K562 (cell line): Measurements from ENCODE around the gene SFR1. TPM values are rescaled to one million over a fixed set of nuclear protein-coding genes. Genes with fewer than 3 reads are reported as not detected.
A peak's percentile ranks its signal among the peaks of the same experiment; 100 is the strongest.

Experiments used
- ATAC-seq: fragments of 200-7000 bp; cut with Tn5 transposase; 3 replicates; pipeline ENCODE4 v1.9.1; 2020; ENCODE audit warnings: moderate library complexity
- BruUV-seq: library from RNA; stranded (reverse); fragments of 400-500 nt; replicated peaks from 2 replicates; lab custom pipeline; 2021; lab: Mats Ljungman, UMichigan
- CTCF ChIA-PET: fragments of 300-600 bp; formaldehyde crosslinking; extraction: SDS; loops from one replicate; lab custom pipeline; 2021; ENCODE audit warnings: low intra/inter-chr PET ratio; lab: Yijun Ruan, JAX
- POLR2A ChIA-PET: fragments of 300-600, 350-650 bp; sonication (Branson Sonifier 250); formaldehyde crosslinking; extraction: SDS; loops from one replicate; lab custom pipeline; 2021; ENCODE audit warnings: antibody characterized with exemption, inconsistent platforms; lab: Yijun Ruan, JAX
- DNase-seq, 4 experiments: peaks; one replicate each; pipeline versions ENCODE4 v3.0.0 to v3.0.0-alpha.2; 2011 to 2018; ENCODE audit warnings: low spot score in 3 of 4, mixed read lengths in 3 of 4; ENCODE audit errors: extremely low read depth in 1 of 4
- FAIRE-seq: peaks from 2 replicates; lab custom pipeline; 2011; peaks lifted over from hg19 to GRCh38; lab: Jason Lieb, UNC
- H2AFZ ChIP-seq: 2 replicates; pipeline ENCODE4 v1.6.0; 2011; ENCODE audit warnings: low read depth, low read length, control low read depth, inconsistent platforms
- H3K27ac ChIP-seq: fragments of 200-600 bp; 3 replicates; pipeline ENCODE4 v1.8.0; 2011; ENCODE audit warnings: low read depth, mild to moderate bottlenecking, control low read depth, inconsistent platforms, low read length, moderate library complexity, mixed read lengths; ENCODE audit errors: extremely low read depth
- H3K27me3 ChIP-seq, 2 experiments: fragments of 300-600 bp in 1 of 2; 2 replicates in 1 of 2; 3 replicates in 1 of 2; pipeline versions ENCODE4 v1.6.0 to v1.8.0; 2011; ENCODE audit warnings: inconsistent platforms in 2 of 2, low read length in 2 of 2, mild to moderate bottlenecking in 1 of 2, mixed read lengths in 1 of 2, moderate library complexity in 1 of 2; ENCODE audit not compliant: control insufficient read depth in 2 of 2, insufficient read depth in 2 of 2
- H3K36me3 ChIP-seq: fragments of 300-600 bp; 3 replicates; pipeline ENCODE4 v1.8.0; 2011; ENCODE audit warnings: mild to moderate bottlenecking, low read length, inconsistent platforms; ENCODE audit not compliant: control insufficient read depth, insufficient read depth
- H3K4me1 ChIP-seq, 2 experiments: fragments of 200-600 bp in 1 of 2; replicated peaks in 1 of 2; 2 replicates in 1 of 2; 3 replicates in 1 of 2; pipeline versions ENCODE4 v1.5.1 to v1.8.0; 2011; ENCODE audit warnings: inconsistent platforms in 2 of 2, low read length in 2 of 2, mild to moderate bottlenecking in 1 of 2, mixed read lengths in 1 of 2, moderate library complexity in 1 of 2; ENCODE audit not compliant: control insufficient read depth in 2 of 2, insufficient read depth in 2 of 2
- H3K4me2 ChIP-seq: 2 replicates; pipeline ENCODE4 v1.6.1; 2011; ENCODE audit warnings: low read length, control low read depth, inconsistent platforms, mixed read lengths; ENCODE audit not compliant: insufficient read depth
- H3K4me3 ChIP-seq: fragments of 200-600 bp; sonication (generic), shearing (Covaris generic); 2 replicates; pipeline ENCODE4 v1.5.1; 2016; ENCODE audit warnings: control low read depth, inconsistent platforms
- H3K79me2 ChIP-seq: fragments of 200-600 bp; 3 replicates; pipeline ENCODE4 v1.8.0; 2011; ENCODE audit warnings: low read length, inconsistent platforms; ENCODE audit not compliant: control insufficient read depth, insufficient read depth
- H3K9ac ChIP-seq, 2 experiments: 2 replicates each; pipeline versions ENCODE4 v1.6.0 to v1.6.1; 2011; ENCODE audit warnings: low read depth in 2 of 2, low read length in 2 of 2, control low read depth in 1 of 2, inconsistent platforms in 1 of 2, mild to moderate bottlenecking in 1 of 2, mixed read lengths in 1 of 2; ENCODE audit not compliant: insufficient read depth in 1 of 2
- H3K9me1 ChIP-seq: one replicate; pipeline ENCODE4 v1.6.0; 2011; ENCODE audit warnings: inconsistent platforms, mild to moderate bottlenecking, low read length, moderate library complexity; ENCODE audit not compliant: control insufficient read depth, insufficient read depth
- H3K9me3 ChIP-seq: replicated peaks from 2 replicates; pipeline ENCODE4 v1.5.1; 2011; ENCODE audit warnings: low read depth, low read length, inconsistent platforms; ENCODE audit not compliant: control insufficient read depth, insufficient read depth
- H4K20me1 ChIP-seq: replicated peaks from 2 replicates; pipeline ENCODE4 v1.6.1; 2011; ENCODE audit warnings: low read length, inconsistent platforms, mixed read lengths; ENCODE audit not compliant: control insufficient read depth, insufficient read depth
- FOSL1 ChIP-seq: fragments of 200-800 bp; sonication (Bioruptor generic); conservative IDR thresholded peaks from 2 replicates; pipeline ENCODE4 v1.6.1; 2016; ENCODE audit warnings: missing genetic modification characterization, missing compliant biosample characterization
- HBP1 ChIP-seq: fragments of 450-650 bp; formaldehyde crosslinking; IDR thresholded peaks from 2 replicates; pipeline ENCODE4 v1.4.0; 2022; ENCODE audit warnings: missing genetic modification characterization
- MEF2D ChIP-seq: conservative IDR thresholded peaks from 2 replicates; pipeline ENCODE4 v1.6.1; 2016; ENCODE audit warnings: low read depth, missing genetic modification characterization, missing compliant biosample characterization
- PBX2 ChIP-seq, 2 experiments: IDR thresholded peaks in 1 of 2; conservative IDR thresholded peaks in 1 of 2; 2 replicates each; pipeline ENCODE4 v1.6.1; 2016; ENCODE audit warnings: low read depth in 2 of 2, mild to moderate bottlenecking in 1 of 2, missing compliant biosample characterization in 1 of 2, missing genetic modification characterization in 1 of 2, moderate library complexity in 1 of 2
- RB1 ChIP-seq: fragments of 450-650 bp; IDR thresholded peaks from 2 replicates; pipeline ENCODE4 v1.6.1; 2017; ENCODE audit warnings: low read depth, mild to moderate bottlenecking
- RBBP5 ChIP-seq: fragments of 200-600 bp; sonication (generic); IDR thresholded peaks from 2 replicates; pipeline ENCODE4 v1.6.1; 2012; ENCODE audit warnings: borderline replicate concordance, mild to moderate bottlenecking, low read length, control low read depth, inconsistent platforms; ENCODE audit not compliant: insufficient read depth, poor library complexity, severe bottlenecking
- SRSF9 ChIP-seq: fragments of 200-400 bp; formaldehyde crosslinking; IDR thresholded peaks from 2 replicates; pipeline ENCODE4 v1.6.1; 2017; ENCODE audit warnings: low read depth, low read length, borderline replicate concordance
- ZFP1 ChIP-seq: fragments of 450-650 bp; formaldehyde crosslinking; IDR thresholded peaks from 2 replicates; pipeline ENCODE4 v1.4.0; 2020; ENCODE audit warnings: mild to moderate bottlenecking, mixed read lengths
- ZNF124 ChIP-seq: sonication (generic); formaldehyde crosslinking; IDR thresholded peaks from 2 replicates; pipeline ENCODE4 v1.8.1; 2022; ENCODE audit warnings: missing genetic modification reagents
- ZNF655 ChIP-seq: fragments of 250-450 bp; sonication (Bioruptor Pico); IDR thresholded peaks from 2 replicates; pipeline ENCODE4 v1.5.0; 2021
- WGBS: fragments of 100-300 bp; shearing (Covaris generic); methylation state at CpG from one replicate; pipeline ENCODE4 v1.1.6; 2016; ENCODE audit warnings: low coverage, mixed read lengths; ENCODE audit not compliant: insufficient coverage; ENCODE audit errors: missing lambda C conversion rate; 5-methylcytosine and 5-hydroxymethylcytosine counted together
- in situ Hi-C: fragments of 300-500 bp; cut with MboI; formaldehyde crosslinking; loops from 4 replicates; pipeline ENCODE4 v1.15.0; 2018; ENCODE audit warnings: inconsistent platforms, mixed read lengths
- intact Hi-C: fragments of 100-400 bp; cut with micrococcal nuclease; formaldehyde crosslinking; loops from 2 replicates; pipeline ENCODE4 v1.14.2; 2022
- polyA plus RNA-seq, 8 experiments: library from polyadenylated mRNA; depleted of rRNA in 4 of 8; stranded (reverse) in 5 of 8; unstranded in 3 of 8; fragments of >200 nt; fragmentation: Nextera tagmentation in 2 of 8; fragmentation: Illumina TruSeq in 1 of 8; extraction: Ambion mirVana in 2 of 8; extraction: Trizol in 1 of 8; gene quantifications; 2 replicates each; pipeline versions ENCODE4 v1.2.1 to v1.2.3, GENCODE V29; 2011 to 2014; ENCODE audit warnings: inconsistent platforms in 1 of 8, missing spikeins in 1 of 8
- total RNA-seq, 7 experiments: library from RNA; depleted of rRNA in 6 of 7; stranded (reverse); fragments of >200 nt in 6 of 7; fragmentation: Illumina TruSeq in 2 of 7; extraction: Trizol in 2 of 7; gene quantifications; 2 replicates each; pipeline versions ENCODE4 v1.2.1 to v1.2.3, GENCODE V29; 2011 to 2021; ENCODE audit warnings: low replicate concordance in 1 of 7

SFR1 gene
- total and polyA plus RNA-seq, 9 of the 15 experiments (the other 6 are each of a cell fraction or from before 2014, with no cell fraction given), result 4.3 to 18.7 (median 9.1) TPM

GRCh38 chr10:104151737-104152136, 29.8 kb downstream of the SFR1 start:
- Histone ChIP-seq H3K4me3 (no peak overlapping the region), H3K79me2 (no peaks in the 10 kb centered on the region), H3K9me1 (no peaks in the 10 kb centered on the region), H3K9me3 (no peaks in the 10 kb centered on the region), H3K9ac (no peak overlapping the region), H3K4me1 (no peaks in the 10 kb centered on the region), H3K4me2 (no peak overlapping the region), H2AFZ (no peak overlapping the region), H3K27me3 (peaks cover 2 to 6% of the 10 kb centered on the region in 2 experiments; a peak in 2 of 5 replicates), H3K27ac (no peak overlapping the region), H3K36me3 (no peaks in the 10 kb centered on the region), H4K20me1 (no peaks in the 10 kb centered on the region)
- intact Hi-C loops, result no loop called here
- TF ChIP-seq ZNF124 (CRISPR knock-in tag) (no peak), ZFP1 (CRISPR knock-in tag) (0 out of 2 replicates have a peak, but pooled peaks have one; percentile 63), FOSL1 (tag) (no peak)
- POLR2A ChIA-PET, result no interaction called here
- FAIRE-seq (no peak), ATAC-seq (no peak), DNase-seq (no peak)
- CTCF ChIA-PET, result no interaction called here
- in situ Hi-C loops, result no loop called here
- no TSS peak for BruUV-seq

- Histone ChIP-seq H3K4me3 (no peak overlapping the region), H3K27me3 (peaks cover 2 to 6% of the 10 kb centered on the region in 2 experiments; a peak in 2 of 5 replicates), H3K4me2 (no peak overlapping the region), H3K36me3 (no peaks in the 10 kb centered on the region), H2AFZ (no peak overlapping the region), H3K27ac (no peak overlapping the region), H4K20me1 (no peaks in the 10 kb centered on the region), H3K9ac (no peak overlapping the region), H3K9me1 (no peaks in the 10 kb centered on the region), H3K79me2 (no peaks in the 10 kb centered on the region), H3K9me3 (no peaks in the 10 kb centered on the region), H3K4me1 (no peaks in the 10 kb centered on the region)
- no peak for DNase-seq
- no peak for FAIRE-seq
- ChIA-PET CTCF (no interaction called here), POLR2A (no interaction called here)
- in situ Hi-C loops (no loop called here), intact Hi-C loops (no loop called here)
- 0% methylated on average over 2 of the region's 2 CpGs for WGBS
- no peak for ATAC-seq
- no TSS peak for BruUV-seq
- TF ChIP-seq PBX2 (CRISPR knock-in tag; IDR thresholded peaks at IDR 0.05; ENCODE audit: low read depth) (no peak), PBX2 (tag; conservative IDR thresholded peaks at IDR 0.05; ENCODE audit: low read depth) (no peak), ZNF655 (no peak), HBP1 (no peak), RB1 (no peak), SRSF9 (no peak), RBBP5 (no peak), MEF2D (no peak)
Observed at GRCh38 chr10:104155591-104155990, 33.6 kb downstream of the SFR1 start.
